Endothelial cell of umbilical vein (primary cell): ENCODE measurements around the gene PIK3AP1. TPM values are rescaled to one million over a fixed set of nuclear protein-coding genes. Genes with fewer than 3 reads are reported as not detected.

ENCODE experiments used
- BruUV-seq: library from RNA; stranded (reverse); fragments of 400-500 nt; replicated peaks from 2 replicates; lab custom pipeline; 2021; lab: Mats Ljungman, UMichigan
- CTCF ChIA-PET: fragments of 300-600, 350-600 bp; sonication (Branson Sonifier 250); formaldehyde crosslinking; loops from one replicate; lab custom pipeline; 2021; ENCODE audit warnings: antibody characterized with exemption, inconsistent platforms; lab: Charles Lee
- POLR2A ChIA-PET: fragments of 300-600, 350-600 bp; sonication (Branson Sonifier 250); formaldehyde crosslinking; loops from one replicate; lab custom pipeline; 2021; ENCODE audit warnings: antibody characterized with exemption, inconsistent platforms; lab: Charles Lee
- DNase-seq: peaks from one replicate; pipeline ENCODE4 v3.0.0-alpha.2; 2011; ENCODE audit warnings: low read depth, low spot score
- FAIRE-seq: peaks from 2 replicates; lab custom pipeline; 2011; peaks lifted over from hg19 to GRCh38; lab: Jason Lieb, UNC
- H2AFZ ChIP-seq: 2 replicates; pipeline ENCODE4 v1.6.0; 2012; ENCODE audit warnings: low read depth, low read length, control low read depth, inconsistent platforms
- H3K27ac ChIP-seq: 2 replicates; pipeline ENCODE4 v1.5.1; 2011; ENCODE audit warnings: low read depth, mild to moderate bottlenecking, control low read depth, low read length, moderate library complexity; ENCODE audit not compliant: insufficient read depth
- H3K27me3 ChIP-seq, 2 experiments: 2 replicates each; pipeline versions ENCODE4 v1.6.0 to v1.6.1; 2011; ENCODE audit warnings: low read length in 2 of 2, mixed read lengths in 1 of 2; ENCODE audit not compliant: control insufficient read depth in 2 of 2, insufficient read depth in 2 of 2
- H3K36me3 ChIP-seq, 2 experiments: 2 replicates in 1 of 2; 3 replicates in 1 of 2; pipeline ENCODE4 v1.5.1; 2011; ENCODE audit warnings: low read length in 2 of 2, mild to moderate bottlenecking in 1 of 2, moderate library complexity in 1 of 2; ENCODE audit not compliant: control insufficient read depth in 2 of 2, insufficient read depth in 2 of 2; ENCODE audit errors: extremely low read depth in 1 of 2
- H3K4me1 ChIP-seq: 3 replicates; pipeline ENCODE4 v1.5.1; 2011; ENCODE audit warnings: mild to moderate bottlenecking, low read length; ENCODE audit not compliant: control insufficient read depth, insufficient read depth; ENCODE audit errors: extremely low read depth
- H3K4me2 ChIP-seq: 2 replicates; pipeline ENCODE4 v1.6.1; 2011; ENCODE audit warnings: low read length, control low read depth, mixed read lengths; ENCODE audit not compliant: insufficient read depth
- H3K4me3 ChIP-seq, 3 experiments: fragments of 200-600 bp in 1 of 3; sonication (generic), shearing (Covaris generic) in 1 of 3; replicated peaks in 1 of 3; 2 replicates each; pipeline ENCODE4 v1.5.1; 2011 to 2016; ENCODE audit warnings: control low read depth in 3 of 3, low read length in 3 of 3, mild to moderate bottlenecking in 2 of 3, inconsistent platforms in 1 of 3, low read depth in 1 of 3, moderate library complexity in 1 of 3; ENCODE audit not compliant: insufficient read depth in 1 of 3
- H3K79me2 ChIP-seq: 2 replicates; pipeline ENCODE4 v1.6.0; 2012; ENCODE audit warnings: low read length, inconsistent platforms; ENCODE audit not compliant: control insufficient read depth, insufficient read depth
- H3K9ac ChIP-seq: replicated peaks from 2 replicates; pipeline ENCODE3; 2011; ENCODE audit warnings: low read length, control low read depth; ENCODE audit not compliant: insufficient read depth; ENCODE audit errors: extremely low read depth
- H3K9me1 ChIP-seq: replicated peaks from 3 replicates; pipeline ENCODE4 v1.6.0; 2011; ENCODE audit warnings: mild to moderate bottlenecking, low read length; ENCODE audit not compliant: control insufficient read depth, insufficient read depth; ENCODE audit errors: extremely low read depth
- H3K9me3 ChIP-seq: replicated peaks from 2 replicates; pipeline ENCODE4 v1.5.1; 2012; ENCODE audit warnings: low read length, inconsistent platforms; ENCODE audit not compliant: control insufficient read depth, insufficient read depth
- H4K20me1 ChIP-seq: replicated peaks from 2 replicates; pipeline ENCODE3; 2011; ENCODE audit warnings: mild to moderate bottlenecking, low read length; ENCODE audit not compliant: control insufficient read depth, insufficient read depth; ENCODE audit errors: extremely low read depth
- EZH2 ChIP-seq: IDR thresholded peaks from 2 replicates; pipeline ENCODE4 v1.6.1; 2012; ENCODE audit warnings: borderline replicate concordance, low read depth, mild to moderate bottlenecking, moderate library complexity, low read length, inconsistent platforms; ENCODE audit not compliant: severe bottlenecking
- FOS ChIP-seq: IDR thresholded peaks from 2 replicates; pipeline ENCODE4 v1.6.1; 2011; ENCODE audit warnings: mild to moderate bottlenecking, low read length, moderate library complexity, borderline replicate concordance; ENCODE audit not compliant: insufficient read depth
- GATA2 ChIP-seq: IDR thresholded peaks from 2 replicates; pipeline ENCODE4 v1.7.0; 2011; ENCODE audit warnings: low read depth, mild to moderate bottlenecking, moderate library complexity, mixed read lengths, low read length; ENCODE audit not compliant: insufficient read length, insufficient read depth
- JUN ChIP-seq: IDR thresholded peaks from 2 replicates; pipeline ENCODE4 v1.6.1; 2011; ENCODE audit warnings: borderline replicate concordance, low read depth; ENCODE audit not compliant: insufficient read length, insufficient read depth
- MYC ChIP-seq: IDR thresholded peaks from one replicate; pipeline ENCODE4 v1.6.1; 2011; ENCODE audit warnings: mild to moderate bottlenecking, low read depth, low read length
- POLR2A ChIP-seq: IDR thresholded peaks from 2 replicates; pipeline ENCODE4 v1.6.1; 2012; ENCODE audit warnings: low read depth, mild to moderate bottlenecking, control low read depth, low read length
- POLR2AphosphoS5 ChIP-seq: IDR thresholded peaks from 2 replicates; pipeline ENCODE4 v1.6.1; 2012; ENCODE audit warnings: low read depth, mild to moderate bottlenecking, control low read depth, low read length, moderate library complexity; ENCODE audit not compliant: insufficient read depth
- dilution Hi-C: fragments of 300-500 bp; cut with MboI; formaldehyde crosslinking; loops from one replicate; pipeline ENCODE4 v1.15.0; 2019; ENCODE audit warnings: low sequenced_read_pairs; ENCODE audit not compliant: extremely low pct_ligation_motif_present
- intact Hi-C: fragments of 100-400 bp; cut with micrococcal nuclease; formaldehyde crosslinking; loops from one replicate; pipeline ENCODE4 v1.10.0; 2022
- polyA plus RNA-seq, 4 experiments: library from polyadenylated mRNA; depleted of rRNA in 3 of 4; stranded (reverse) in 3 of 4; unstranded in 1 of 4; fragments of >200 nt; gene quantifications; 2 replicates each; pipeline versions ENCODE4 v1.2.1 to v1.2.3, GENCODE V29; 2011 to 2012; ENCODE audit warnings: missing spikeins in 1 of 4
- total RNA-seq: library from RNA; stranded (reverse); gene quantifications from 2 replicates; pipeline ENCODE4 v1.2.3, GENCODE V29; 2021
- TF ChIP-seq, protein P1 (sequence below), 2 donors: IDR thresholded peaks; 1 replicate in 1 of 2; 2 replicates in 1 of 2; pipeline ENCODE4 v1.5.1; 2011; ENCODE audit warnings: low read length in 2 of 2, mild to moderate bottlenecking in 2 of 2, moderate library complexity in 2 of 2, control low read depth in 1 of 2, inconsistent platforms in 1 of 2, low read depth in 1 of 2; ENCODE audit not compliant: insufficient read depth in 1 of 2; ENCODE audit errors: extremely low read depth in 1 of 2
- TF ChIP-seq, protein P2 (sequence below): IDR thresholded peaks from 2 replicates; pipeline ENCODE4 v1.6.1; 2011; ENCODE audit not compliant: insufficient read depth, insufficient read length

Gene PIK3AP1
- total and polyA plus RNA-seq, 2 donors (not counting 3 experiments of a cell fraction or from before 2014, with no cell fraction given) = 0.04 TPM; not detected in 1

- Histone ChIP-seq H3K9ac (no peak overlapping the region), H3K4me2 (no peak overlapping the region), H3K4me3 (no peak overlapping the region), H3K4me1 (no peaks in the 10 kb centered on the region), H4K20me1 (no peaks in the 10 kb centered on the region), H3K27me3 (no peaks in the 10 kb centered on the region), H2AFZ (no peak overlapping the region), H3K36me3 (no peaks in the 10 kb centered on the region), H3K79me2 (no peaks in the 10 kb centered on the region), H3K9me1 (no peaks in the 10 kb centered on the region), H3K27ac (no peak overlapping the region), H3K9me3 (no peaks in the 10 kb centered on the region)
- ChIA-PET CTCF (interaction anchor here (0.8 to 1.4 kb wide), 2 partner anchors 26 to 37 kb away, joined by 3 to 5 read pairs; no protein-coding TSS in a partner anchor), POLR2A (no interaction called here)
- TF ChIP-seq, protein P1, sequence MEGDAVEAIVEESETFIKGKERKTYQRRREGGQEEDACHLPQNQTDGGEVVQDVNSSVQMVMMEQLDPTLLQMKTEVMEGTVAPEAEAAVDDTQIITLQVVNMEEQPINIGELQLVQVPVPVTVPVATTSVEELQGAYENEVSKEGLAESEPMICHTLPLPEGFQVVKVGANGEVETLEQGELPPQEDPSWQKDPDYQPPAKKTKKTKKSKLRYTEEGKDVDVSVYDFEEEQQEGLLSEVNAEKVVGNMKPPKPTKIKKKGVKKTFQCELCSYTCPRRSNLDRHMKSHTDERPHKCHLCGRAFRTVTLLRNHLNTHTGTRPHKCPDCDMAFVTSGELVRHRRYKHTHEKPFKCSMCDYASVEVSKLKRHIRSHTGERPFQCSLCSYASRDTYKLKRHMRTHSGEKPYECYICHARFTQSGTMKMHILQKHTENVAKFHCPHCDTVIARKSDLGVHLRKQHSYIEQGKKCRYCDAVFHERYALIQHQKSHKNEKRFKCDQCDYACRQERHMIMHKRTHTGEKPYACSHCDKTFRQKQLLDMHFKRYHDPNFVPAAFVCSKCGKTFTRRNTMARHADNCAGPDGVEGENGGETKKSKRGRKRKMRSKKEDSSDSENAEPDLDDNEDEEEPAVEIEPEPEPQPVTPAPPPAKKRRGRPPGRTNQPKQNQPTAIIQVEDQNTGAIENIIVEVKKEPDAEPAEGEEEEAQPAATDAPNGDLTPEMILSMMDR (IDR thresholded peaks at IDR 0.05; ENCODE audit: extremely low read depth in 1 of 2, insufficient read depth in 1 of 2, low read depth in 1 of 2, low read length in 2 of 2) = no peak
- TF ChIP-seq EZH2 (no peak), POLR2A (no peak), JUN (no peak), POLR2AphosphoS5 (no peak), MYC (no peak), GATA2 (no peak), FOS (no peak)
- TF ChIP-seq, protein P2, sequence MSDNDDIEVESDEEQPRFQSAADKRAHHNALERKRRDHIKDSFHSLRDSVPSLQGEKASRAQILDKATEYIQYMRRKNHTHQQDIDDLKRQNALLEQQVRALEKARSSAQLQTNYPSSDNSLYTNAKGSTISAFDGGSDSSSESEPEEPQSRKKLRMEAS = no peak
- FAIRE-seq (no peak), DNase-seq (no peak)
- no TSS peak for BruUV-seq
- intact Hi-C loops = no loop called here
- dilution Hi-C loops = no loop called here
These were observed 29.3 kb downstream of the PIK3AP1 start for GRCh38 chr10:96690755-96691730.
